HS-27A (cell line): ENCODE measurements around the gene DHX58.

ENCODE experiments used
- DNase-seq: peaks from one replicate; pipeline ENCODE4 v3.0.0-alpha.2; 2012; ENCODE audit warnings: low read depth, missing footprints

DHX58 gene

DNA sequence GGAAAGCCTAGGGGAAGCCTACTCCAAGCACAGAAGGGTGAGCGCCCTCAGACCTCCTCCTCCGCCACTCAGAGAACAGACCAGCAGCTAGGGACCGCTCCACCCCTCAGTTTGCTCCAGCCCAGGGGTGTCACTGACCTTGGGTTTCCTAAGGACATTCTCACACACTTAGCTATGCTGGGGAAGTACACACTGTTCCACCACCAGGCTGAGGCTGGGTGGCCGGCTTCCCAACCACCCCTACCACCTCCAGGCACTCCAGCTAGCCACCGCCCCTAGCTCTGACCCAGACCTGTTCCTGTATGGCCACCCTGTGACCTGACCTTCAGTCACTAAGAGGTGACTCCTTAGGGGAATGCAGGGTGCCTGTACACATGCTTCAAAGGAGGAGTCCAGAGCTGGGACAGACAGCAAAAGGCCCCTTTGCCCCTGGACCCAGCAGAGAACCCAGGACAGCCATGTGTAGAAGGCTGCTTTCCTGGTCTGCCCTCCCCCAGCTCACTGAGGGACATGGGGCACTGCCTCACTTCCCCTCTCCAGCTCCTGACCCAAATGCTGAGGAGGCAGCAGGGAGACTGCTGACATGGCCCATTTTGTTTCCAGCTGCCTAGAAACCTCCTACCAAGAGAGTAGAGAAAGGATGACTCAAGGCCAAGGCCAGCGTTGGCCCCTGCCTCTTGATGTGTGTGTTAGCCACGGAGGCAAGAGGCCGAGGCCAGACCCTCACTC is 16.8 kb upstream of the DHX58 start:
- DNase-seq = no peak

DNA sequence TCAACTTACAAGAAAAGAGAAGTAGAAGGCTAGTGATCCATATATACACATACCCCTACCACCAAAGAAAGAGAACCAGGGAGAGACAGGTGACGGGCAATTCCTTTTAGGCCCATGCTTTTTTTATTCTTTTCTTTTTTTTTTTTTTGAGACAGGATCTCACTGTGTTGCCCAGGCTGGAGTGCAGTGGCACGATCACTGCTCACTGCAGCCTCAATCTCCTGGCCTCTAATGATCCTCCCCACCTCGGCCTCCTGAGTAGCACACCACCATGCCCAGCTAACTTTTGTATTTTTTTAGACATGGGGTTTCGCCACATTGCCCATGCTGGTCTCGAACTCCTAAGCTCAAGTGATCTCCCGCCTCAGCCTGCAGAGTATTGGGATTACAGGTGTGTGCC is 14.9 kb upstream of the DHX58 start:
- no peak for DNase-seq

DNA sequence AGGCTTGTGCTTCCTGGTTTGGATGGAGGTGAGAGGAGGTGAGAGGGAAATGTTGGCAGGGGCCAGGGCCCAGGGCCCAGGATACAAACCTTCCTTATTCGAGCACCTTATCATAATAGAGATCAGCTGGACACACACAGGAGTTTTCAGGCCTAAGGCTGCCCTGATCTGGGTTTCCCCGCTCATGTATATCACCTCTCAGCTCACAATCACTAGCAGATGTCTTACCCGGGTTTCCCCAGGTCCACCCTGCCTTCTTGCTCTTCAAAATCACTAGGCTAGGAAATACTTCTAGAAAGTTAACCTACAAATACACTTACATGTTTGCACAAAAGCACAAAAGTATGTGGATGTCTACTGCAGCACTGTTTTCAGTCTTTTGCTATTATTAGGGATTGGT is 14.3 kb upstream of the DHX58 start:
- no peak for DNase-seq

GRCh38 chr17:42125565-42125964 is 13.1 kb upstream of the DHX58 start:
- DNase-seq = no peak

DNA sequence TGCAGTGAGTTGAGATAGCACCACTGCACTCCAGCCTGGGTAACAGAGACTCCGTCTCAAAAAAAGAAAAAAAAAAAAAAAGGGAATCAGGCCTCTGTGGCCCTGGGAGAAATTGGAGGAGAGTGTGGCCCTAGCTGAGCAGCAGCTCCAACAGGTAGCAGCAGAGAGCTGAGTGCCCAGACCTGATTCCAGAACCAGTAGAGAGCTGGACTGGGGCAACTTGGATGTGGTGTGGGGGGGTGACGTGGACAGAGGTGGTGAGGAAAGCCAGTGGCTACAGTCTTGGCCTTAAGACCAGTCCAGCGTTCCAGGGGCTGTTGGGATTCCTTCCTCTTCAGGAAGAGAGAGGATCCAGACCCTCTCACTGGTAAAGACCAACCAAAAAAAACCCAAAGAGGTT is 11.7 kb upstream of the DHX58 start:
- no peak for DNase-seq

DNA sequence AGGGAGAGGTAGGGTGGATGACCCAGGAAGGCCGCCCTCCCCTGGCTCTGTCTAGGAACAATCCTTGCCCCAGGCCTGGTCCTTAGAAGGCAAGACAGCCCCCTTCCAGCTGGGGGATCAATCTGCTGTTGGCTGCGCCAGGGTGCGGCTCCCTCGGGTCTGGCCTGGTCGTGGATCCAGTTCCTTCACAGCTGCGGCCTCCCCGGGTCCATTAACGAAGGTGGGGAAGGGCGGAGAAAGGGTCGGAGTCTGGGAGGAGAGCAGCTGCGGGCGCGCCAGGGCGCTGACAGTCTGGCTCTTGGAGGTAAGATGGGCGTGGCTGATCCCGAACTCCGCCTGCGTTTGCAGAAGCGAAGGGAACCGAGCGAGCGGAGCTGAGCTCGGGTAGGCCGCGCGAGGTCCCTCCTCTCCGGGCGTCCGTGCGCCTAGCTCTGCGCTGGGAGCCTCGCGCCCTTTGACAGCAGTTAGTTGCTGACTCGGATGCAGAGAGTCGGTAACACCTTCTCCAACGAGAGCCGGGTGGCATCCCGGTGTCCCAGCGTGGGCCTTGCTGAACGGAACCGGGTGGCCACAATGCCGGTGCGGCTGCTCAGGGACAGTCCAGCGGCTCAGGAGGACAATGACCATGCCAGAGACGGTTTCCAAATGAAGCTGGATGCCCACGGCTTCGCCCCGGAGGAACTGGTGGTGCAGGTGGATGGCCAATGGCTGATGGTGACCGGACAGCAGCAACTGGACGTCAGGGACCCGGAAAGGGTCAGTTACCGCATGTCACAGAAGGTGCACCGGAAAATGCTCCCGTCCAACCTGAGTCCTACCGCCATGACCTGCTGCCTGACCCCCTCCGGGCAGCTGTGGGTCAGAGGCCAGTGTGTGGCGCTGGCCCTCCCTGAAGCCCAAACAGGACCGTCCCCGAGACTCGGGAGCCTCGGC is 10.1 kb upstream of the DHX58 start, which contains the start of gene HSPB9:
TSS of gene HSPB9 (plus strand) at position 434 of the 933 bp plus-strand sequence. CDS start at position 481, 47 bp downstream.
- no peak for DNase-seq

GRCh38 chr17:42120770-42121769 is 8.6 kb upstream of the DHX58 start, which contains the start of gene KAT2A:
Gene KAT2A (minus strand): TSS chr17:42121367. CDS start chr17:42121304, 63 bp downstream.
- DNase-seq = no peak

GRCh38 chr17:42120161-42120769 is 7.8 kb upstream of the DHX58 start:
- no peak for DNase-seq

GRCh38 chr17:42119301-42119700 is 6.8 kb upstream of the DHX58 start:
- no peak for DNase-seq

DNA sequence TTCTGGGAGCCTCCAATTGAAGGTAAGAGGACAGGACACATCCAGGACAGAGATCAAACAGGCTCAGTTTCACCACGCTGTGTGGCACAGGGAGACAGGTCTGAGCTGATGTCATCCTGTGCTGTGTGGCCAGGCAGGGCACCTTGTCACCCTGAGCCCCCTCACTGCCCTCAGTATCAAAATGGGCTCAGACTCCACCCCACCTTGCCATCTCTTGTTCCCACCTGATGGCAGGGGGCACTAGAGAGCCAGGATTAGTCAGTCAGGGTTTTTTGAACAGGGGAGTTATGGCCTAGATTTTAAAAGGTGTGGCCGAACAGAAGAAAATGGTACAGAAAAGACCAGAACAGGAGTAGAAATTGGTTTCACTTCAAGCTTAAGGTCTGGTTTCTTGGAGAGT is 6.0 kb upstream of the DHX58 start:
- no peak for DNase-seq

GRCh38 chr17:42118126-42118510 is 5.6 kb upstream of the DHX58 start:
- no peak for DNase-seq

DNA sequence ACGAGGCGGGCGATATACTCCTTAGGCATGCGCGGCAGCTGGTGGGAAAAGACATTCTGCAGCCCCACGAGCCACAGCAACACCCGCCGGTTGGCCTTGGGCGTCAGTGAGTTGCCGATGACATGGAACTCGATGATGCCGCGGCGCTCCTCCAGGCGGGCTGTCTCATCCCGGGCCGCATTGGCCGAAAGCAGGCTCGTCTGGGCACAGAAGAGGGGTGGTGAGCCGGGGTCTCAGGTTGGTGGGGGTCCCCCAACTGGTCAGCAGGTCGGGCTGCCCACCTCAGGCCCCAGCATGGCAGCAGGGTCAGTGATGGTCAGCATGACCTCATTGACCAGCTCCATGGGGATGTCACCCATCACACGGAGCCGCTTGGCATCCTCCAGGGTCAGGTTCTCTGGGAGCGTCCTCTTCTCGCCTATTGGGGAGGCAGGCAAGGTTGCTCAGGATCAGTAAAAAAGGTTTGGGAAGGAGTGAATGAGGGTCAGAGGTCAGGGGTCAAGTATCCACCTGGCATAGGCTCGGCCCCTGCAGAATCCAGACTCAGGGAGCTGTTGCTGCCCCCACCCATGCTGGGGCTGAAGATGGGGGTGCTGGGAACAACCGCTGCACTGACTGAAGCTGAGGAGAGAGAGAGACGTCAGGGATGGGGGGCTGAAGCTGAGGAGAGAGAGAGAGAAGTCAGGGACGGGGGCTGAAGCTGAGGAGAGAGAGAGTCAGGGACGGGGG is 5.0 kb upstream of the DHX58 start:
- no peak for DNase-seq

DNA sequence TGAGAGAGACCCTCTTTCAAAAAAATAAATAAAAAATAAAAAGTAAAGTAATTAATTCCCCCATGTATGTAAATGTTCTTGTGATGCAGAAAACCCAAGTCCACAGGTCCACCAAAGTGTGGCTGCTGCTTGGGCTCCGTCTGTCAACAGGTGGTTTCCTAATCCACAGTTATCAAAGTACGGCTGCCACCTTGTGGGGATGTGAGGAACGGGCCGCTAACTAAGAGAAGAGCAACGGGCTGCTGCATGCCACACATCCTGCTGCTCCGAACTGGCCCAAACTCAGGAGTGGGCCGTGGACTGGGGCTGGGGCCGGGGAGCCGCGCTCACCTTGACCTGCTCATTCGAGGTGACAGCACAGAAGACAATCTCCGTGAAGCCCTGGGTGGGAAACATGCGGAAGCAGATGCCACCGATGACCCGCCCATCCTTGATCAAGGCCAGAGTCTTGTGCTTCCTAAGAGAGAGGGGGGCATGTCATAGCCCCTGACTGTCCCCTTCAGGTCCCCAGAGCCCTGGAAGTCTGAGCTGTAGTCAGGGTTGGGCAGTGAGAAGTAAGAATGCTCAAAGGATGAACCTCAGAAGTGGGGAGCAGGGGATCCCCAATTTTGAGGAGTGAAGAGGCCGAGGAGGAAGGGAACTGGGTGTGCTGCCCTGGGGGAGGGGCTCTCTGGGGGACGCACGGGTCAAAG is 4.3 kb upstream of the DHX58 start:
- no peak for DNase-seq

DNA sequence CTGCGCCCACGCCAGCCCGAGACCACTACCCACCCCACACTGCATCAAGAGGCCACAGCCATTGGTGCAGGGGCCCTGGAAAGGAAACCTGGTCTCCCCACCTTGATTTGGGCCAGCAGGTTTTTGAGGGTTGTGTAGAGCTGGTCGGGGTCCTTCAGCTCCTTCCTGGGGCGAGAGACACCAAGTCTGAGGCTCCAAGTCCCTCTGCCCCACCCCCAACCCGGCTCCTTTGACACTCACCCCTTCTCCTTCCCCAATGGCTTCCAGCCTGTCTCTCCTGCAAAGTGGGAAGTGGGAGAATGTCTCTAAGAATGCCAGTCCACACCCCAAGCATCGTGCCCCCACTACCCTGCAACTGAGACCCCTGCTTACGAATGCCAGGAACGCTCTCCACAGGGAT is 1.6 kb upstream of the DHX58 start:
- no peak for DNase-seq

DNA sequence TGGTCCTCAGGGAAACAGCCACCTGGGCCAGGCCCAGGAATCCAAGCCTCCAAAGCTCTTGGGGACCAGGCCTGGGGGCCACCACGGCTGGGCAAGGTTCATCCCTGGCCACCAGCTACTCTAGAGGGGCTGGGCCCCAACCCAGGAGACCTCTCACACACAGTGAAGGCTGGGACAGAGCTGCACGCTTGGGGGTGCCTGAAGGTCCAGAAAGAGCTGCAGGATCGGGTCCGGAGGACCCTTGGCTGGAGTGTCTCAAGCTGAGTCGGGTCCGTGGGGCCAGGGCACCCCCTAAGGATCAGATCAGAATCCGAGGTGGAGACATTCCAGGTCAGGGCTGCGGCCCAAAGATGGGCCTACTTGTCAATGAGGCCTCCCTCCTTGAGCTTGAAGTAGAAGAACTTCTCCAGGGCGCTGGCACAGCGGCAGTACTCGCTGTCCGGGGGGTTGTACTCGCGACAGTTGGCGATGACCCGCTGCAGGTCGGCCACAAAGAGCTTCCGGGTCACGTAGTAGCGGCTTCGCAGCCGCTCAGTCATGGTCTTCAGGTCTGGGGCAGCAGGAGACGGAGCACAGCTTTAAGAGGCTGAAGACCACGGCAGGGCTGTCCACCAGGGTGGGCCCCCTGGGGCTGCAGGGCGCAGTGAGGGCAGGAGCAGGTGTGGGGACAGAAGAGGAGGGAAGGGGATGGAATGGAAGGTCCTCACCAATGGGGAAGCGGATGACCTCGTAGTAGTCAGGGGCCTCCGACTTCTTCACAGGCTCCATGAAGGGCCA is 967 bp upstream of the DHX58 start:
- DNase-seq = no peak

GRCh38 chr17:42111871-42112551 is 503 bp downstream of the DHX58 start:
- no peak for DNase-seq

GRCh38 chr17:42111265-42111636 is 1.3 kb downstream of the DHX58 start:
- DNase-seq = no peak
